Cardiac muscle cell (in vitro differentiated cells and primary cell): ENCODE results near the gene TTI1. TPM values are rescaled to one million over a fixed set of nuclear protein-coding genes. Genes with fewer than 3 reads are reported as not detected.

Experiments used
- DNase-seq, 2 donors: peaks; one replicate each; pipeline versions ENCODE4 v3.0.0 to v3.0.0-alpha.2; 2010 to 2017; ENCODE audit warnings: low read depth in 1 of 2, low spot score in 1 of 2
- H3K27ac ChIP-seq: fragments of 200-600 bp; sonication (generic); 2 replicates; pipeline ENCODE4 v1.5.1; 2016
- H3K27me3 ChIP-seq: fragments of 200-600 bp; sonication (generic); 2 replicates; pipeline ENCODE4 v1.6.0; 2016; ENCODE audit warnings: control low read depth
- H3K36me3 ChIP-seq: fragments of 200-600 bp; sonication (generic); 2 replicates; pipeline ENCODE4 v1.5.1; 2016; ENCODE audit warnings: control low read depth
- H3K4me1 ChIP-seq: fragments of 200-600 bp; sonication (generic); 2 replicates; pipeline ENCODE4 v1.8.1; 2017; ENCODE audit warnings: low read depth, mild to moderate bottlenecking, mixed run types
- H3K4me3 ChIP-seq: fragments of 200-600 bp; sonication (generic); 2 replicates; pipeline ENCODE4 v1.5.1; 2016; ENCODE audit warnings: mild to moderate bottlenecking
- H3K9me3 ChIP-seq: fragments of 200-600 bp; sonication (generic); 2 replicates; pipeline ENCODE4 v1.5.1; 2017; ENCODE audit warnings: low read depth, mild to moderate bottlenecking, control low read depth
- CTCF ChIP-seq: IDR thresholded peaks from 2 replicates; pipeline ENCODE4 v1.5.1; 2012; ENCODE audit warnings: low read depth, mild to moderate bottlenecking, low read length
- polyA plus RNA-seq: library from polyadenylated mRNA; unstranded; fragments of >200 nt; fragmentation: Nextera tagmentation; extraction: Ambion mirVana; gene quantifications from 2 replicates; pipeline ENCODE4 v1.2.1, GENCODE V29; 2016
- total RNA-seq: library from RNA; depleted of rRNA; stranded (reverse); fragments of >200 nt; gene quantifications from 2 replicates; pipeline ENCODE4 v1.2.3, GENCODE V29; 2016

TTI1 gene
- total and polyA plus RNA-seq, 2 experiments from 2014 or later: 23.0 to 23.1 TPM

GRCh38 chr20:38002422-38002821 is 30.8 kb downstream of the TTI1 start:
- Histone ChIP-seq H3K4me1 (peaks cover 17% of the 10 kb centered on the region), H3K9me3 (no peaks in the 10 kb centered on the region), H3K36me3 (peaks cover 20% of the 10 kb centered on the region), H3K4me3 (no peak overlapping the region), H3K27me3 (no peaks in the 10 kb centered on the region), H3K27ac (peak overlapping the region; percentile 10)
- no peak for TF ChIP-seq CTCF
- no peak for DNase-seq

- Histone ChIP-seq H3K36me3 (peaks cover 20% of the 10 kb centered on the region), H3K27ac (peak overlapping the region; percentile 10), H3K4me3 (no peak overlapping the region), H3K9me3 (no peaks in the 10 kb centered on the region), H3K27me3 (no peaks in the 10 kb centered on the region), H3K4me1 (peaks cover 17% of the 10 kb centered on the region)
- DNase-seq: peak; percentile 21 to 55
- TF ChIP-seq CTCF: no peak
Measured at GRCh38 chr20:38001981-38002380, 31.3 kb downstream of the TTI1 start.

- no peaks in the 10 kb centered on the region for H3K9me3 ChIP-seq
- no peak overlapping the region for H3K4me3 ChIP-seq
- H3K36me3 ChIP-seq: peaks cover 24% of the 10 kb centered on the region
- peak in 1 of 2 donors; percentile 67 for DNase-seq
- H3K27me3 ChIP-seq: no peaks in the 10 kb centered on the region
- H3K4me1 ChIP-seq: peaks cover 17% of the 10 kb centered on the region
- TF ChIP-seq CTCF: no peak
- peak overlapping the region; percentile 10 for H3K27ac ChIP-seq
Measured at GRCh38 chr20:38001173-38001875, 31.9 kb downstream of the TTI1 start.

- Histone ChIP-seq H3K4me3 (no peak overlapping the region), H3K36me3 (peaks cover 31% of the 10 kb centered on the region), H3K27ac (no peak overlapping the region), H3K27me3 (no peaks in the 10 kb centered on the region), H3K9me3 (no peaks in the 10 kb centered on the region), H3K4me1 (peaks cover 17% of the 10 kb centered on the region)
- no peak for DNase-seq
- no peak for TF ChIP-seq CTCF
Measured at GRCh38 chr20:38000293-38000692, 33.0 kb downstream of the TTI1 start.

GRCh38 chr20:37999526-38000263 is 33.6 kb downstream of the TTI1 start:
- H3K4me3 ChIP-seq: no peak overlapping the region
- DNase-seq: no peak
- H3K4me1 ChIP-seq: peaks cover 14% of the 10 kb centered on the region
- H3K27me3 ChIP-seq: no peaks in the 10 kb centered on the region
- no peak for TF ChIP-seq CTCF
- H3K36me3 ChIP-seq: peaks cover 33% of the 10 kb centered on the region
- H3K9me3 ChIP-seq: no peaks in the 10 kb centered on the region
- H3K27ac ChIP-seq: no peak overlapping the region
